ENCODE measurements around the gene LRP2. TPM values are rescaled to one million over a fixed set of nuclear protein-coding genes. Genes with fewer than 3 reads are reported as not detected.

LRP2 gene
- polyA plus RNA-seq, 2 of the 4 experiments (the other 2 are of a cell fraction) = 0.04 TPM; not detected in 1

GRCh38 chr2:169175112-169175511, 187.2 kb downstream of the LRP2 start:
- FAIRE-seq (no peak), ATAC-seq (no peak; a peak in 1 of 6 replicates), DNase-seq (ENCODE audit: low read depth in 1 of 2, low spot score in 1 of 2) (no peak)
- Histone ChIP-seq H3K4me3 (no peak overlapping the region), H3K27ac (no peak overlapping the region), H3K9me3 (no peaks in the 10 kb centered on the region), H3K4me2 (no peak overlapping the region), H3K4me1 (no peaks in the 10 kb centered on the region)
- POLR2A ChIA-PET = no interaction called here
- 49% methylated on average over 10 of the region's 10 CpGs for WGBS (ENCODE audit: missing lambda C conversion rate)
- CTCF ChIA-PET = no interaction called here
- TF ChIP-seq ZFP36 (IDR thresholded peaks at IDR 0.05; ENCODE audit: borderline replicate concordance, partially characterized antibody) (no peak), EHF (CRISPR knock-in tag; IDR thresholded peaks at IDR 0.05) (no peak), ESRRA (IDR thresholded peaks at IDR 0.05; ENCODE audit: borderline replicate concordance, low read length) (no peak), RNF2 (IDR thresholded peaks at IDR 0.05; ENCODE audit: borderline replicate concordance, low read depth) (no peak), HMGXB4 (CRISPR knock-in tag; IDR thresholded peaks at IDR 0.05; ENCODE audit: borderline replicate concordance) (no peak), ZC3H11A (IDR thresholded peaks at IDR 0.05) (no peak), SREBF2 (IDR thresholded peaks at IDR 0.05) (no peak), CTCF (IDR thresholded peaks at IDR 0.05) (no peak), KDM5A (IDR thresholded peaks at IDR 0.05) (no peak), POLR2AphosphoS2 (conservative IDR thresholded peaks at IDR 0.05; ENCODE audit: low read length) (no peak), JUN (IDR thresholded peaks at IDR 0.05) (no peak), POLR2A (IDR thresholded peaks at IDR 0.05; ENCODE audit: low read length) (no peak), PBX3 (IDR thresholded peaks at IDR 0.05) (no peak), FOXS1 (CRISPR knock-in tag; IDR thresholded peaks at IDR 0.05) (no peak), RARB (CRISPR knock-in tag; IDR thresholded peaks at IDR 0.05) (no peak), NPAS2 (CRISPR knock-in tag; IDR thresholded peaks at IDR 0.05; ENCODE audit: borderline replicate concordance) (no peak), BCL3 (IDR thresholded peaks at IDR 0.05) (no peak)

- CTCF ChIA-PET = interaction anchor here (0.6 to 1.5 kb wide), 3 partner anchors 9 to 102 kb away, joined by 3 read pairs; no protein-coding TSS in a partner anchor
- no peak overlapping the region for H3K4me2 ChIP-seq
- H3K27ac ChIP-seq = no peak overlapping the region
- WGBS (ENCODE audit: missing lambda C conversion rate) = 40% methylated on average over 9 of the region's 9 CpGs
- H3K4me3 ChIP-seq = no peak overlapping the region
- TF ChIP-seq RAD21 (conservative IDR thresholded peaks at IDR 0.05 in 1 of 2, IDR thresholded peaks at IDR 0.05 in 1 of 2) = no peak
- TF ChIP-seq CHD4 (IDR thresholded peaks at IDR 0.05; ENCODE audit: borderline replicate concordance) = no peak
- TF ChIP-seq JUN (IDR thresholded peaks at IDR 0.05) = no peak
- TF ChIP-seq RNF2 (IDR thresholded peaks at IDR 0.05; ENCODE audit: borderline replicate concordance, low read depth) = no peak
- no peak for TF ChIP-seq ATOH8 (CRISPR knock-in tag; IDR thresholded peaks at IDR 0.05; ENCODE audit: low read depth)
- TF ChIP-seq MAZ (IDR thresholded peaks at IDR 0.05; ENCODE audit: borderline replicate concordance, low read depth, low read length) = no peak
- no peaks in the 10 kb centered on the region for H3K9me3 ChIP-seq
- no peak for DNase-seq (ENCODE audit: low read depth in 1 of 2, low spot score in 1 of 2)
- no peak for ATAC-seq
- POLR2A ChIA-PET = no interaction called here
- no peaks in the 10 kb centered on the region for H3K4me1 ChIP-seq
- FAIRE-seq = no peak
Observed at GRCh38 chr2:169173876-169174275, 188.5 kb downstream of the LRP2 start.
